ENCODE data around the gene EPB41L4B. TPM values are rescaled to one million over a fixed set of nuclear protein-coding genes. Genes with fewer than 3 reads are reported as not detected.

The EPB41L4B gene
- total and polyA plus RNA-seq, 2 experiments from 2014 or later, result 11.0 to 32.2 TPM

DNA sequence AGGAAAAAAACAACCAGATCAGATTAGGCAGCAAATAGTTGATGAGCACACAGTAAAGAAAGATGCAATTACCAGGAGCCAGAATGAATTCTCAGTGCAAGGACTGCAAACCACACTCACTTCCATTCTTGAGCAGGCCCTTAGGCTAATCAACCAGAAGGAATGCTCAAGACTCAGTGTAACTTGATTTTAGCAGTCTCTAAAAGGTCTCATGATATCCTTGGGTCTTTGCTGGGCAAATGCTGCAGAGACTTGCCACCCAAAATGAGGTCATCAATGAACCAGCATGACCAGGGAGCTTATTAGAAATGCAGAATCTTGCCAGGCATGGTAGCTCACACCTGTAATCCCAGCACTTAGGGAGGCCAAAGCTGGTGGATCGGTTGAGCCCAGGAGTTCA lies 181.0 kb downstream of the EPB41L4B start (continued):
- TF ChIP-seq NANOG (IDR thresholded peaks at IDR 0.05; ENCODE audit: borderline replicate concordance), result no peak
- no peak for TF ChIP-seq ZNF114 (CRISPR knock-in tag; IDR thresholded peaks at IDR 0.05)
- TF ChIP-seq, protein P1, sequence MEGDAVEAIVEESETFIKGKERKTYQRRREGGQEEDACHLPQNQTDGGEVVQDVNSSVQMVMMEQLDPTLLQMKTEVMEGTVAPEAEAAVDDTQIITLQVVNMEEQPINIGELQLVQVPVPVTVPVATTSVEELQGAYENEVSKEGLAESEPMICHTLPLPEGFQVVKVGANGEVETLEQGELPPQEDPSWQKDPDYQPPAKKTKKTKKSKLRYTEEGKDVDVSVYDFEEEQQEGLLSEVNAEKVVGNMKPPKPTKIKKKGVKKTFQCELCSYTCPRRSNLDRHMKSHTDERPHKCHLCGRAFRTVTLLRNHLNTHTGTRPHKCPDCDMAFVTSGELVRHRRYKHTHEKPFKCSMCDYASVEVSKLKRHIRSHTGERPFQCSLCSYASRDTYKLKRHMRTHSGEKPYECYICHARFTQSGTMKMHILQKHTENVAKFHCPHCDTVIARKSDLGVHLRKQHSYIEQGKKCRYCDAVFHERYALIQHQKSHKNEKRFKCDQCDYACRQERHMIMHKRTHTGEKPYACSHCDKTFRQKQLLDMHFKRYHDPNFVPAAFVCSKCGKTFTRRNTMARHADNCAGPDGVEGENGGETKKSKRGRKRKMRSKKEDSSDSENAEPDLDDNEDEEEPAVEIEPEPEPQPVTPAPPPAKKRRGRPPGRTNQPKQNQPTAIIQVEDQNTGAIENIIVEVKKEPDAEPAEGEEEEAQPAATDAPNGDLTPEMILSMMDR (conservative IDR thresholded peaks at IDR 0.05; ENCODE audit: low read depth in 2 of 2), result no peak

DNA sequence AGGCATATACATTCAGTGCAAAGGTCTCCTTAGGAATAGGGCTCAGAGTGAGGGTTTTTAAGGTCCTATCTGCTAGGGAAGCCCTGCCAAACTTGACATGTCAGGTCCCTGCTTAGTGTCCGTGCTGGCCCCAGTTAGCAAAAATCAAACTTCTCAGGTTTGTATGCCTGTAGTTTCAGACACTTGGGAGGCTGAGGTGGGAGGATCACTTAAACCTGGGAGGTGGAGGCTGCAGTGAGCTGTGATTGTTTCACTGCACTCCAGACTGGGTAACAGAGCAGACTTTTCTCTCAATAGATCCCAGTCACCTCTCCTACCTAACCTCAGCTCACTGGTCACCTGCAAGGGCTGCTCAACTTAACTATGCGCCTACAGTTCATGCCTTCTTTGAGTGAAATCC lies 182.4 kb downstream of the EPB41L4B start:
- Mint-ChIP-seq H3K27ac (no peak overlapping the region), H3K36me3 (ENCODE audit: low read depth) (no peaks in the 10 kb centered on the region), H3K4me1 (peaks cover 5% of the 10 kb centered on the region), H3K27me3 (ENCODE audit: insufficient read depth, low read depth, poor library complexity) (peaks cover 7% of the 10 kb centered on the region), H3K9me3 (no peaks in the 10 kb centered on the region), H3K4me3 (no peak overlapping the region)
- no peak overlapping the region for H3K27ac ChIP-seq (ENCODE audit: low read depth)
- H2AFZ ChIP-seq, result no peak overlapping the region
- no peaks in the 10 kb centered on the region for H4K20me1 ChIP-seq (replicated peaks; ENCODE audit: insufficient read depth)
- H3K4me3 ChIP-seq, result no peak overlapping the region
- no peaks in the 10 kb centered on the region for H3K79me2 ChIP-seq (replicated peaks; ENCODE audit: insufficient read depth)
- ATAC-seq, result no peak
- H3K9me2 ChIP-seq (ENCODE audit: insufficient read depth), result no peaks in the 10 kb centered on the region
- TF ChIP-seq STAT1 (IDR thresholded peaks at IDR 0.05; ENCODE audit: unreplicated experiment) (no peak), JUNB (IDR thresholded peaks at IDR 0.05; ENCODE audit: unreplicated experiment) (no peak), POLR2AphosphoS5 (IDR thresholded peaks at IDR 0.05; ENCODE audit: low read depth) (no peak), CREB1 (CRISPR knock-in tag; IDR thresholded peaks at IDR 0.05; ENCODE audit: low read depth) (no peak)
- TF ChIP-seq, protein P2, sequence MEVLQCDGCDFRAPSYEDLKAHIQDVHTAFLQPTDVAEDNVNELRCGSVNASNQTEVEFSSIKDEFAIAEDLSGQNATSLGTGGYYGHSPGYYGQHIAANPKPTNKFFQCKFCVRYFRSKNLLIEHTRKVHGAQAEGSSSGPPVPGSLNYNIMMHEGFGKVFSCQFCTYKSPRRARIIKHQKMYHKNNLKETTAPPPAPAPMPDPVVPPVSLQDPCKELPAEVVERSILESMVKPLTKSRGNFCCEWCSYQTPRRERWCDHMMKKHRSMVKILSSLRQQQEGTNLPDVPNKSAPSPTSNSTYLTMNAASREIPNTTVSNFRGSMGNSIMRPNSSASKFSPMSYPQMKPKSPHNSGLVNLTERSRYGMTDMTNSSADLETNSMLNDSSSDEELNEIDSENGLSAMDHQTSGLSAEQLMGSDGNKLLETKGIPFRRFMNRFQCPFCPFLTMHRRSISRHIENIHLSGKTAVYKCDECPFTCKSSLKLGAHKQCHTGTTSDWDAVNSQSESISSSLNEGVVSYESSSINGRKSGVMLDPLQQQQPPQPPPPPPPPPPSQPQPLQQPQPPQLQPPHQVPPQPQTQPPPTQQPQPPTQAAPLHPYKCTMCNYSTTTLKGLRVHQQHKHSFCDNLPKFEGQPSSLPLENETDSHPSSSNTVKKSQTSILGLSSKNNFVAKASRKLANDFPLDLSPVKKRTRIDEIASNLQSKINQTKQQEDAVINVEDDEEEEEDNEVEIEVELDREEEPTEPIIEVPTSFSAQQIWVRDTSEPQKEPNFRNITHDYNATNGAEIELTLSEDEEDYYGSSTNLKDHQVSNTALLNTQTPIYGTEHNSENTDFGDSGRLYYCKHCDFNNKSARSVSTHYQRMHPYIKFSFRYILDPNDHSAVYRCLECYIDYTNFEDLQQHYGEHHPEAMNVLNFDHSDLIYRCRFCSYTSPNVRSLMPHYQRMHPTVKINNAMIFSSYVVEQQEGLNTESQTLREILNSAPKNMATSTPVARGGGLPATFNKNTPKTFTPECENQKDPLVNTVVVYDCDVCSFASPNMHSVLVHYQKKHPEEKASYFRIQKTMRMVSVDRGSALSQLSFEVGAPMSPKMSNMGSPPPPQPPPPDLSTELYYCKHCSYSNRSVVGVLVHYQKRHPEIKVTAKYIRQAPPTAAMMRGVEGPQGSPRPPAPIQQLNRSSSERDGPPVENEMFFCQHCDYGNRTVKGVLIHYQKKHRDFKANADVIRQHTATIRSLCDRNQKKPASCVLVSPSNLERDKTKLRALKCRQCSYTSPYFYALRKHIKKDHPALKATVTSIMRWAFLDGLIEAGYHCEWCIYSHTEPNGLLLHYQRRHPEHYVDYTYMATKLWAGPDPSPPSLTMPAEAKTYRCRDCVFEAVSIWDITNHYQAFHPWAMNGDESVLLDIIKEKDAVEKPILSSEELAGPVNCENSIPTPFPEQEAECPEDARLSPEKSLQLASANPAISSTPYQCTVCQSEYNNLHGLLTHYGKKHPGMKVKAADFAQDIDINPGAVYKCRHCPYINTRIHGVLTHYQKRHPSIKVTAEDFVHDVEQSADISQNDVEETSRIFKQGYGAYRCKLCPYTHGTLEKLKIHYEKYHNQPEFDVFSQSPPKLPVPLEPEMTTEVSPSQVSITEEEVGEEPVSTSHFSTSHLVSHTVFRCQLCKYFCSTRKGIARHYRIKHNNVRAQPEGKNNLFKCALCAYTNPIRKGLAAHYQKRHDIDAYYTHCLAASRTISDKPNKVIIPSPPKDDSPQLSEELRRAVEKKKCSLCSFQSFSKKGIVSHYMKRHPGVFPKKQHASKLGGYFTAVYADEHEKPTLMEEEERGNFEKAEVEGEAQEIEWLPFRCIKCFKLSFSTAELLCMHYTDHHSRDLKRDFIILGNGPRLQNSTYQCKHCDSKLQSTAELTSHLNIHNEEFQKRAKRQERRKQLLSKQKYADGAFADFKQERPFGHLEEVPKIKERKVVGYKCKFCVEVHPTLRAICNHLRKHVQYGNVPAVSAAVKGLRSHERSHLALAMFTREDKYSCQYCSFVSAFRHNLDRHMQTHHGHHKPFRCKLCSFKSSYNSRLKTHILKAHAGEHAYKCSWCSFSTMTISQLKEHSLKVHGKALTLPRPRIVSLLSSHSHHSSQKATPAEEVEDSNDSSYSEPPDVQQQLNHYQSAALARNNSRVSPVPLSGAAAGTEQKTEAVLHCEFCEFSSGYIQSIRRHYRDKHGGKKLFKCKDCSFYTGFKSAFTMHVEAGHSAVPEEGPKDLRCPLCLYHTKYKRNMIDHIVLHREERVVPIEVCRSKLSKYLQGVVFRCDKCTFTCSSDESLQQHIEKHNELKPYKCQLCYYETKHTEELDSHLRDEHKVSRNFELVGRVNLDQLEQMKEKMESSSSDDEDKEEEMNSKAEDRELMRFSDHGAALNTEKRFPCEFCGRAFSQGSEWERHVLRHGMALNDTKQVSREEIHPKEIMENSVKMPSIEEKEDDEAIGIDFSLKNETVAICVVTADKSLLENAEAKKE (CRISPR knock-in tag; IDR thresholded peaks at IDR 0.05), result no peak
- no peak overlapping the region for H3K4me2 ChIP-seq
- DNase-seq (ENCODE audit: low spot score), result no peak
- no peaks in the 10 kb centered on the region for H3K36me3 ChIP-seq (ENCODE audit: insufficient read depth)
- no peaks in the 10 kb centered on the region for H3K27me3 ChIP-seq (ENCODE audit: insufficient read depth)
- no peaks in the 10 kb centered on the region for H3F3A ChIP-seq (replicated peaks; ENCODE audit: low read depth)
- H3K4me1 ChIP-seq (ENCODE audit: insufficient read depth), result no peaks in the 10 kb centered on the region
